Stimulated activated CD8-positive, alpha-beta memory T cell treated with anti-CD3 and anti-CD28 coated beads, Interleukin-15, amount 100 ng/mL, for 1 hour (primary cell): Measurements from ENCODE around the gene MAFF.
"Not testable (repeated sequence)": the region's sequence is repeated elsewhere in the genome, so short reads cannot be mapped to it uniquely, and the experiment has no call there.

ENCODE experiments used
- DNase-seq: peaks from one replicate; pipeline ENCODE4 v3.0.0-alpha.2; 2020; ENCODE audit warnings: low read depth

The MAFF gene

GRCh38 chr22:38223289-38223960 is 21.6 kb downstream of the MAFF start:
- no peak for DNase-seq

GRCh38 chr22:38226853-38227649 is 25.3 kb downstream of the MAFF start:
- no peak for DNase-seq

DNA sequence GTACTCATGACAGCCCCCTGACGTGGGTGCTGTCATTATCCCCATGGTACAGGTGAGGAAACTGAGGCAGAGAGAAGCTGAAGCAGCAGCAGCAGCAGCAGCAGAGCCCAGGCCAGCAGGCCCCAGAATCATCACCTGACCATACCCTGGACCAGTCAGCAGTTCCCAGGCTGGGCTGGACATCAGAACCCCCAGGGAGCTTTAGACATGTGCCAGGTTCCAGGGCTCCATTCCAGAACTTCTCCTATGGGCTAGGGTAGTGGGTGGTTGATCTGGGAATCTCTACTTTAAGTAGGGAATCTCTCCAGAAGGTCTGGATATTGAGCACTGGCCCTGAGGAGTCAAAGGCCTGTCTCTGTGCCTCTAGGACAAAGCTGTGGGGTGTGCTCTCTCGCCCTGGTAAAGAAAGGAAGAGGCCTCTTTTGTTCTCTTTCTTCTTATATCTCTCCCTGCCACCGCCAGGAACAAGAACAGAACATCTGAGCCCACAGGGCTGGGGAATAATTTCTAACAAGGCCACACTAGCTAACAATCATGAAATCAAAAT is 26.6 kb downstream of the MAFF start:
- DNase-seq = no peak

- DNase-seq = no peak
Observed at GRCh38 chr22:38228873-38229740, 27.3 kb downstream of the MAFF start.

DNA sequence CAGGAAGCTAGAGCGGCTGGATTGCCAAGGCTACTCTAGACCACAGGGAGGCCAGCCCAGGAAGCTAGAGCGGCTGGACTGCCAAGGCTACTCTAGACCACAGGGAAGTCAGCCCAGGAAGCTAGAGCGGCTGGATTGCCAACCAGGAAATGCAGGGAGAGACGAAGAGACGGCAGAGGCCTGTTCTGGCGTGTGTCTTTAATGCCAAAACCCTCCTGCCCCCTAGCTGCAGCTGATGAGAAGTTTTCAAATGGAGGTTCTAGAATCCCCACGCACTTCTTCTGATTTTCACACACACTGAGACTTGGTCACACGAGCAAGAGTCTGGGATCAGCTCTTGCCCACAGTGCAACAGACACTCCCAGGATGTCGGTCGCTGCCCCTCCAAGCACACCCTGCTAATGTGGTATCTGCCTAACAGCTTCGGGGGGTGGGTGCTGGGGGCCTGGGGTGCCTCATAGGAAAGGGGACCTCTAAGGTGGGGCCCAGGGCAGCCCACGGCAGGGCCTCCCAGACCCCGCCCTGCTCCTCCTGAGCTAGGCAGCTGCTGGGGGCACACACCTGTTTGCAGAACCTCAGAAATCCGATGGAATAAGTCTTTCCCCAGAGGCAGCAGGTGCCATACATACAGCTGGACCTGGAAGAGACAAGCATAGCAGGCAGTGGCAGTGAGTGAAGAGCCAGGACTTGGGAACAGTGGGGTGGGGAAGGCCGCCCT is 28.5 kb downstream of the MAFF start:
- DNase-seq = no peak

GRCh38 chr22:38230916-38231315 is 29.1 kb downstream of the MAFF start:
- DNase-seq = no peak

GRCh38 chr22:38232196-38232595 is 30.4 kb downstream of the MAFF start:
- no peak for DNase-seq

- no peak for DNase-seq
Observed at GRCh38 chr22:38233427-38233826, 31.6 kb downstream of the MAFF start.

DNA sequence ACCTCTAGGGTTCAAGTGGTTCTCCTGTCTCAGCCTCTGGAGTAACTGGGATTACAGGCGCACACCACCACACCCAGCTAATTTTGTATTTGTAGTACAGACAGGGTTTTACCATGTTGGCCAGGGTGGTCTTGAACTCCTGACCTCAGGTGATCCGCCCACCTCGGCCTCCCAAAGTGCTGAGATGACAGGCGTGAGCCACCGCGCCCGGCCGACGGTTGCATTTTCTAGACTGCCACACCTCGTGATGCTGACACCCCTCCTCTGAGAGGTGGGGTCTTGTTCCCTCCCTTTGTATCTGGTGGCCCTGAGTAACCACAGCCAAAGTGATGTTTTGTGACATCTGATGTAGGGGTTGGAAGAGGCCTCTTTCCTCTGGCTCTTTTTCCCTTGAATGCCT is 32.1 kb downstream of the MAFF start:
- not testable (repeated sequence) for DNase-seq

GRCh38 chr22:38235240-38235850 is 33.6 kb downstream of the MAFF start:
- DNase-seq = no peak

- no peak for DNase-seq
Observed at GRCh38 chr22:38236786-38237185, 35.0 kb downstream of the MAFF start.

GRCh38 chr22:38238519-38239071 is 36.8 kb downstream of the MAFF start:
- DNase-seq = no peak

- DNase-seq = no peak
Observed at GRCh38 chr22:38239101-38239761, 37.4 kb downstream of the MAFF start.

DNA sequence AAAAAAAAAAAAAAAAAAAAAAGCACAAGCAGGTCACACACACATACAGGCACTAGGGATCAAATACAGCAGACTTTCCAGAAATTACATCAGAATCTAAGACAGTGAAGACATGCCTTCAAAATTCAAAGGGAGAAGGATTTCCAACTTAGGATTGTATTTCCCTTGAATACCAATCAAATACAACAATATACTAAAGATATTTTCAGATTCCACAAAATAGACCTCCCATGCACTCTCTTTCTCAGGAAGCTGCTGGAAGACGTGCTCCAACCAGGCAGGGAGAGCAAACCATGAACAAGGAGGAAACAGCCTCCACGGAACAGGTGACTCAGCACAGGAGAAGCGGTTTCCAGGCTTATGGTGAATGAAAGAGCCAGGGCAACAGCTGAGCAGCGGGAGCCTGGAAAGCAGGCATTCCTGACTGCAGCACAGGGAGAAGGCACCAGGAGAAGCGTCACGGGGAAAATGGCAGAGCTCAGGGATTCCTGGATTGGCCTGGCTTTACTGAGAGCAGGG is 39.0 kb downstream of the MAFF start:
- DNase-seq = no peak

GRCh38 chr22:38243007-38243765 is 41.4 kb downstream of the MAFF start:
- no peak for DNase-seq

GRCh38 chr22:38244106-38244505 is 42.3 kb downstream of the MAFF start:
- no peak for DNase-seq

- no peak for DNase-seq
Observed at GRCh38 chr22:38246046-38246658, 44.4 kb downstream of the MAFF start.

- no peak for DNase-seq
Observed at GRCh38 chr22:38246692-38247091, 44.9 kb downstream of the MAFF start.

- no peak for DNase-seq
Observed at GRCh38 chr22:38247713-38248112, 45.9 kb downstream of the MAFF start.
